Dermis microvascular lymphatic vessel endothelial cell (primary cell): ENCODE measurements around the gene TNRC6C. TPM values are rescaled to one million over a fixed set of nuclear protein-coding genes. Genes with fewer than 3 reads are reported as not detected.

Experiments
- DNase-seq, 2 donors: peaks; one replicate each; pipeline versions ENCODE4 v3.0.0 to v3.0.0-alpha.2; 2010; ENCODE audit warnings: low read depth in 2 of 2
- total RNA-seq: library from RNA; depleted of rRNA; stranded (reverse); fragments of >200 nt; gene quantifications from 2 replicates; pipeline ENCODE4 v1.2.1, GENCODE V29; 2014

TNRC6C gene
- total RNA-seq, 1 donor from 2014 or later, result 5.5 TPM

DNA sequence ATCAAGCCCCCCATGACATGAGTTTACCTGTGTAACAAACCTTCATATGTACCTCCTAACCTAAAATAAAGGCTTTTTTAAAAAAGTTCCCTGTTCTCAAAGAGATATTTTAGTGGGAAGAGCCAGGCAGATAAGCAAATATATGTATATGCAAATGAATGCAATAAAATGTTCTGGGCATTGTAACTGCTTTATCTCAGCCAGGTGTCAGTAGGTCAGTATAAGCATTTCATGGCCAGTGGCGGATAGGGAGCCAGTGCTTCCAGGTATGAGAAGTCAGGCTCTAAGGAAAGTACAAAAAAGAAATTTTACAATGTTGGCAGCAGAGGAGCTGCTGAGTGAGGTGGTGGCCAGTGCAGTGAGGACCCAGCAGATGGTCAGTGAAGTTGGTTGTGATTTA lies 53.9 kb downstream of the TNRC6C start:
- DNase-seq, result no peak

DNA sequence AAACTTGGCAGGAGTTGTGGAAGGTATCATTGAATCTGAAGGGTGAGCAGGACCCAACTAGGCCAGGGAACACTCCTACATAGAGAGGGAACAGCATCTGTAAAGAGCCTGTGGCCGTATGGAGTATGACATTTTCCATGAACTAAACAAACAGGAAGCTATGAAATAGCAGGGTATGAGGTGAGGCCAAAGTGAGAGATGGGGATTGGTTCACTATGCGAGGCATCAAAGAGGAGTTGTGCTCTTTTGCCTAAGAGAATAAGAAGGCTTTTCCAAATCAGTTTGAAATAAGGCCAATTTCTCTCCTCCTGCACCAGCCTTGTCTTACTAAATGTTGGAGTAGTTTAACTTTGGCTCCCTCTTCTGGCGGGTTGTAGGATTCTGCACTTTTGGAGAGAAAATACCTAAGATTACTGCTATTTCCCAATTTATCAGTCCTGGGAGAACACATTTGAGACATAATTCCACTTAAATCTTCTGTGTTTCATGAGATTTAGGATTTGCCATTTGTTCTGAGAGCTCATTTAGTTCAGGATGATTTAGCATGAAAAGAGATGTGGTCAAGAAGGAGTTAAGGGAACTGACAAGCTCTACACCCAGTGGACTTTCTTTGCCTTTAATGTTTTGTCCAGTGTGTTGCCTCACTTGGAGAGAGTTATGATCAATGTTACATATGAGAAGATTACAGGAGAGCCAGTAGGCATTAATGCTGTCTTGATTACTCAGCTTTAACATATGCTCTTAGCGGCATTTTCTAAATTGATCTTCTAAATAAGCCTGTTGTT lies 55.4 kb downstream of the TNRC6C start:
- DNase-seq, result peak; percentile 51 to 73

DNA sequence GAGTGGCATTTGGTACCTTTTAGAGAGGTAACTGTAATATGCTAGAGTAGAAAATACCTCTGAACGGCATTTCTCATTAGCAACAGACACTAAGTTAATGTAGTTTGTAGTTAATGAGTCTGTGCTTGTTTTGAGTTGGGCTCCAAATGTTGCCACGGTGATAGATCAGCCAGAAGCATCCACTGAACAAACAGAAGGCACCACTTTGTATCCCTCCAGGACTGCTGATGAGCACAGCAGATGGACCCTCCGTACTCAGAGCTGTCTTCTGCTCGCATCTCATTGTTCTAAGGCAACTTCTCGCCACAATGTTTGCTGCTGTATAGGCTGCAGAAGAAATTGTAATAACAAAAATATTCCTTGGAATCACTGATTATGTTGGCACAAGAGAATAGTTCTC lies 56.1 kb downstream of the TNRC6C start:
- no peak for DNase-seq

DNA sequence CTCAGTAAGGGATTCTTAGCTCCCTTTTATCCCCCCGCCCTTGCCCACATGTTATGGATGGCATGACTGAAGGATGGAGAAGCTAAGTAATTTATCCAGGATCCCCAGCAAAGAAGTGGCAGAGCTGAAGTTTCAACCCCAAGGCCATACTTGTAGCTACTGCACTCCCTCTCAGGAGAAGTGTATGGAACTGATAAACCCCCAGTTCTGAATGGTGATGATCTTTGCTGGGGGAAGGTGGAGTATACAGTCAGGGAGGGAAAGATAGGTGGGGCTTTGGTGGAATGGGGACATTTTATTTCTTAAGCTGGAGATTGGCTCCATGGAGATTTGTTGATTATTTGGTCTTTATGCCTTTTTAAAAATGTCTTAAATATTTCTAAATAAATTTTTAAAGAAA lies 58.3 kb downstream of the TNRC6C start:
- no peak for DNase-seq

DNA sequence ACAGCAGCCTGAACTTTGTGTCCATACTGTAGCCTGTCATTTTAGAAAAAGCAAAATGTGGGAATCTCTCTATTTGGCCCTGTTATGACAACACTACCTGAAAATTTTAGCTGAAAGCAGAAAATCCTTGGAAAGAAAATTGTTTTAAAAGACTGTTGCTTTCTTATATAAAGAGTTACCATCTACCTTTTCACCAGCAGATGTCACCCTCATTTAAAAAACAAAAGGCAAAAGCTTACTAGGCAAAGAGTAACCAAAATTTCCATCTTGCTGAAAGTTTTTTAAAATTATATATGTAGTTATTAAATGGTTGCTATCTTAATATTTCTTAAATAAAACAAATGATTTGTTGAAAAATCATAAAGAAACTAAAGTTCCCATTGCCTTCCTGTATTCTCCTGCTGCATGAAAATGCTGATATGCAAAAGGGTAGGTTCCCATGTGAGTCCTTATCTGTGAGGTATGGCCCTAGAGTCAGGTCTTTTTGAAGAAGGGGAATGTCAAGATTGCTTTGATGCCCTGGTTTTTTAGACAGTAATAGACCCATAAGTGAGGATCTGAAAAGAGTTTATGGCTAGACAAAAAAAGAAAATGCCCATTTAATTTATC lies 61.0 kb downstream of the TNRC6C start:
- DNase-seq, result peak; percentile 49 to 52

DNA sequence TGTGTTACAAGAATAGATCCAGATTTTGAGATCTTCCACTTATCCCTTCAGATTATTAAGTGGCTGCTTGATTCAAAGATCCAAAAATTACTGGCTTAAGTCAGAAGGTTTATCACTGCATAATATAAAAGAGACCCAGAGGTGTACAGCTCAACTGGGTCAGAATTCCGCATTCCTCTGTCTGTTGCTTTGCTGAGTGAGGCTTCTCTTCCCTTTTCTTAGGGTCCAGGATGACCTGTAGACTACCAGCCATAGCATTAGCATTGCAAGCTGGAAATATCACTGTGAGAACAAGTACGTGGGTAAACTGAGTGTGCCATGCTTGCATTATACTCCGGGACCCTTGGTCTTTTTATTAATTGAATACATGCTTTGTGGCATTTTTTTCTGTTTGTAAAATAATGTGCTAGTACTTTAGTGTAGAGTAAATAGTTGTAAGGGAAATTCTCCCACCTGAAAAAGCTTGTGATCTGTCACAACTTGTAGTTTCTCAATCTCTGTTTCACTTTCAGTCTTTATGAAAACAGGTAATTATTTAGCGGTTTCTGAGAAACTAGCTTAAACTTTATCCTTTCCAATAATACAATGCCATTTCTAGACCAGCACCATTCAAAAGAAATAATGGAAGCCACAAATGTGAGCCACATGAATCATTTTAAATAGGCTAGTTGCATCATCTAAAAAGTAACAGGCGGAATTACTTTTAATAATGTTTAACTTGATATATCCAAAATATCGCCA lies 61.6 kb downstream of the TNRC6C start:
- DNase-seq, result no peak

DNA sequence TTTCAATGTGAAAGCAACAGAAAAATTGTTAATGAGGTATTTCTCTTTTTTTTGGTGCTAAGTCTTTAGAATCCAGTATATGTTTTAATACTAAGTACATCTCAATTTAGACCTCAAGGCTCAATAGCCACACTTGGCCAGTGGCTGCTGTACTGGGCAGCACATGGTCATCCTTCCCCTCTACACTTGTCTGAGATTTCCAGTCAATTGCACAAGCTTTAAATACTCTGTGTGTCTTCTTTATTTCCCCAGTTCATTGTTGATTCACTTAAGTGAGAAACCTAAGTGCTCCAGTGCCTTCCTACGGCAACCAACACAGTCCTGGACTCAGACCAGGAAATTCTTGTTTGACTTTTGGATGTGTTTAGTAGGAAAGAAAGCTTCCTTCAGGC lies 62.2 kb downstream of the TNRC6C start:
- DNase-seq, result no peak

DNA sequence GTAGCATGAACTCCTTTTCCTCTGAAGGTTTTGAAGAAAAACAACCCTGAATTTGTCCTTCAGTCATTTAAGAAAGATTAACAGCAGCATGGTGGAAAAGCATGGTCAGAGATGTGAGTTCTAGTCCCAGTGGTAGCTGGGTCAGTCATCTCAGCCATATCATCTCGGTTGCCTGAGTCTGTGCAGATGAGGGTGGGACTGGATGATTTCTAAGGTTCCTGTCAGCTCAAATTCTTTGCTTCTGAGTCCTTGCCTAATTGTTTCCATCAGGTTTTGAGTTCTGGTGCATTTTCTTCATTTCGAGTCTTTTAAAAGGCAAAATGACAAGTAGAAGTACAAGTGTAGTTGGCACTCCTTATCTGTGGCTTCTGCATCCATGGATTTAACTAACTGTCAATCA lies 63.9 kb downstream of the TNRC6C start:
- DNase-seq, result no peak

DNA sequence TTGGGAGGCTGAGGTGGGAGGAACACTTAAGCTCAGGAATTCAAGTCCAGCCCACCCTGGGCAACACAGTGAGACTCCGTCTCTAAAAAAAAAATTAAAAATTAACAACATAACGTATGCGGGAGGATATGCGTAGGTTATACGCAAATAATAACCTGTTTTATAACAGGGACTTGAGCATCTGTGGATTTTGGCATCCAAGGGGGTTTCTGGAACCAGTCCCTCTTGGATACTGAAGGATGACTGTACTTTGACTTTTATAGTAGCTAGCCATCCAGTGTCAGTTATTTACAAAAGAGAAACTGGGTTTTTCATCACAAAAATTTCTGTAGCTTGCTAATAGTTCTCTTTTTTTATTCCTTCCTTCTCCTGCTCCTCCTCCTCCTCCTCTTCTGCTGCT lies 64.5 kb downstream of the TNRC6C start:
- DNase-seq, result no peak

DNA sequence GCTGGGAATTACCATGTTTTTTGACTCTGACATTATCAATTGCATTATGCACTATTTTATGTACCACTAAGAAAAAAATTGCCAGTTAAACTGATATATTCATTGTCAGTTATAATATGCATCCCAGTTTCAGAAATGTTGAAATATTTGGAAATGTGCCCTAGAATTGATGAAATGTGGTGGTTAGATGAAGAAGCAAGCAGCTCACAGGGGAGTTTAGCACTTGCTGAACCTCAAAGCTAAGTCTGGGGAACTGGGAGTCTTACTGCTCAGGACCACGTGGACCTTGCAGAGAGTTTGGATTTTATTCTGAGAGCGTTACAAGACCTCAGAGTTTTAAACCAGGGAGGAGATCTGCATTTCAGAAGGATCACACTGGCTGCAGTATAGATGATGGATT lies 67.9 kb downstream of the TNRC6C start:
- no peak for DNase-seq

DNA sequence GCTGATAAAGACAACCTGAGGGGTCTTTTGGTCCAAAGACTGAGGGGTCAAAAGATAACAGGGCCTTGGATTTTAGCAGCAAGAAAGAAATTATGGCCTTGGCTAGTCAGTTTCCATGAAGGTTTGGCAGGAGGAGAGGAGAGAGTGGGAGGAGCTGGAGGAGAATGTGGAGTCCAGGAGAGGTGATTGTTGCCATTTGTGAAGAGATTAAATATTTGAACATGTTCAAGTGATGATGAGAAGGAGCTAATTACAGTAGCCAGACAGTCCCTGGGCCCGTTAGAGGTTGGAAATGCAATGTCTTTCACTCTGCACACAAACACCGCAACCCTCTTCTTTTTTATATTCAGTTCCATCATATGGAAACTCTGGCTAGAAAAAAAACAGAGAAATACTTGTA lies 68.6 kb downstream of the TNRC6C start:
- no peak for DNase-seq

DNA sequence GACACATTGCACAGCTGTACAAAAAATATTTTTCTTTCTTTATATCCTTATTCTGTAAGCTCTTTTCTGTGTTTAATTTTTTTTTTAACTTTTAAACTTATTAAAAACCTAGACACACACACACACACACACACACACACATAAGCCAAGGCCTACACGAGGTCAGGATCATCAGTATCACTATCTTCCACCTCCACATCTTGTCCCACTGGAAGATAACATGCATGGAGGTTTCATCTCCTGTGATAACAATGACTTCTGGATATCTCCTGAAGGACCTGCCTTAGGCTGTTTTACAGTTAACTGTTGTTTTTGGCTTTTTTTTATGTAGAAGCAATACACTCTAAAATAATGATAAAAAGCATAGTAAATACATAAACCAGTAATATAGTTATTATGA lies 71.2 kb downstream of the TNRC6C start:
- DNase-seq, result no peak

DNA sequence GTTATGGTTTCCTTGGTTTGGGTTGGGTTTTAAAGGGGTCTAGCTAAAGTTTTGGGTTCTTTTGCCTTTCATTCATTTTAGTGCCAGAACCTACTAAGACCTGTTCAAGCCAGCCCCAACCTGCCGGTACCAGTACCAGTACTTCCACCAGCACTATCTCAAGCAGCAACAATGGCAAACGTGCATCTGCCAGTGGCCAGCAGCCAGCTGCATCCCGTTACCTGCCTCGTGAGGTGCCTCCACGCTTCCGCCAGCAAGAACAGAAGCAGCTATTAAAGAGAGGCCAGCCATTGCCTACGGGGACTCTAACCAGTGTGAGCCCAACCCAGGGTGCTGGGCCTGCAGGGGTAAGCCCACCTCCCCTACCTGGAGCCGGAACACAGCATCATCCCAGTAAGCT lies 72.9 kb downstream of the TNRC6C start:
- no peak for DNase-seq

DNA sequence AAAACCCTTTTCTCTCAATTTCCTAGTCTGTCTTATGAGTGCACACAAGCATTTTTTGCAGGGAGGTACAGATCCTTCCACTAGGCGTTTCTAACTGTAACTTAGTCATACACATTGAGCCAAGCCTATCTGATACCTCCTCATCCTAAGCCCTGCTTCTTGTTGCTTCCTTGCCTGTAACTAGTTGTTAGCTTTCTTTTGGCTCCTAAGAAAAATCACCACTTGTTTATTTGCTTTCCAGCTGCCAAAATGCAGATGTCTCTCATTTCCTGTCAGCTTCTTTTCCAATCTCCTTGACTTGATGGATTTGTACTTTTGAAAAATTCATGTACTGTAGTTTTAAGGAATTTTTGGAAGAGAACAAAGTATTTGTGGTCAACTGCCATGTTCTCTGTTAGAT lies 73.7 kb downstream of the TNRC6C start:
- DNase-seq, result no peak

DNA sequence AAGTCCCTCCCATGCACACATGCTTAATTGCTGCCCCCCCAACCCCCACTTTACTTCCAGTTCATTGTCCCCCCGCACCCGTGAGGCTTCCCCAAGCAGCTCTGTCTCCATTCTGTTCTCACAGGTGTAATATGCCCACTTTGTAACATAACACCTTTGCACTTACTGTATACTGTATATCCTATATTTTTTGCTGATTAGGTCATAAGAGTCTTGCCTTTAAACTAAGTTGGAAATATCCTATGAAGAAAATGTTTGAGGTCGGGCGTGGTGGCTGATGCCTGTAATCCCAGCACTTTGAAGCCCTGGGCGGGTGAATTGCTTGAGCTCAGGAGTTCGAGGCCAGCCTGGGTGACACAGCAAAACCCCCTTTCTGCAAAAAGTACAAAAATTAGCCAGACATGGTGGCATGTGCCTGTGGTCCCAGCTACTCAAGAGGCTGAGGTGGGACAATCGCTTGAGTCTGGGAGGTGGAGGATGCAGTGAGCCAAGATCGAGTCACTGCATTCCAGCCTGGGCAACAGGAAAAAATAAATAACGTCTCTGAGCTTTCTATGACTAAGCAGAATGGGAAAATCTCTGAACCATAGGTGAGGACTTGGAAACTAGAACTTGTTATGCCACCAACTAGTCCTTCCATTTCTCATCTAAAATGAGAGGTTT lies 76.1 kb downstream of the TNRC6C start:
- peak in 1 of 2 donors; percentile 52 for DNase-seq

DNA sequence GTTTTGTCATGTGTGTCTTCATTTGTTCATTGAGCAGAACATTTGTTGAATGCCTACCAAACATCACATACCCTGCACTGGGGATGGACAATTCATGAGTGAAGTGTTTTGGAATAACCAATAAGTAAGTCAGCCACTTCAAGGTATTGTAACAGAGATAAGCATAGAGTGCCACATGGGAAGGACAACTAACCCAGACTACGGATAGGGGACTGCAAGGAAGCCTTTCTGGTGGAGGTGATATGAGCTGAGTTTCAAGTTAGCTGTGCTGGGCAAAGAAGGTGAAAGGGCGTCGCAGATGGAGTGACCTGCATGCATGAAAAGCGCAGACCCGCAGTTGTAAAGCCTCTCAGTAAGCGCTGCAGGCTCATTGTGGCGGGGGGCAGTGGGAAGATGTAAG lies 78.8 kb downstream of the TNRC6C start:
- DNase-seq, result no peak

DNA sequence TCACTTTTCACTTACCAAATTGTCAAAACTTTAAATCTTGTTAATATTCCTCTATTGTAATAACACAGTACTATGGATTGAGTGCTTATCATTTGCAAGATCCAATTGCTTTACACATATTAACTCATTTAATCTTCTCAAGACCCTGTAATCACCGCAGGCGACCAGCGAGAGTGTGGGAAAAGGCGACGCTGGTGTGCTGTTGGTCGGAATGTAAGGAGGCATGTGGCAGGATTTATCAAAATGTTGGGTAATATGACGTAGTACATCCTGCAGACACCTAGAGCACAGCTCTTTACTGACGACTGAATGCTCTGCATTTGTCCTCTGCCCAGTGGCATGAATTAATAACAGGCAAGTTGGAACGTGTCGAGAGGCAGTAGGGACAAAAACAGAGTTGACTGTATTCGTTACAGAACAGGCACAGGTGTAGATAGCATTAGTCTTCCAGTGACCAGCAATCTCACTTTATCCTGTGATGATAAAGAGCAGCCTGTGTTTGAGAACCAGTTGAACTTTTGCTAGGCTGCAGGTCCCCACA lies 80.3 kb downstream of the TNRC6C start:
- no peak for DNase-seq

DNA sequence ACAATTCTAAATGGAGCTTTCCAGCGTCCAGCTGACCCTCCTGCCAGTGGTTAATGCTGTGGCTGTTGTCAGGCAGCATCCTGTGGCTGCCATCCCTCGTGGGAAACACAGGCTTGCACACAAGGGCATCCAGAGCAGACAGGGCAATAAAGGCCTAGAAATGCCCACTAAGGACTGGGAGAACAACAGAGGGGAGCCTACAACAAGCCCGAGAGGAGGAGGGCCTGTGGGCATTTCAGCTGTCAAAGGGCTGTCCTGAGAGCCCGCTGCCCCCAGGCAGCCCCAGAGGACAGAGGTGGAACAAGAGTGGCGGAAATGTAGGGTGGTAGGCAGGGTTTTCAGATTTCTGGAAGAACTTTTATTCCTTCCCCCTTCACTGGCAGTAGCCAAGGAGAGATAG lies 81.1 kb downstream of the TNRC6C start:
- no peak for DNase-seq

DNA sequence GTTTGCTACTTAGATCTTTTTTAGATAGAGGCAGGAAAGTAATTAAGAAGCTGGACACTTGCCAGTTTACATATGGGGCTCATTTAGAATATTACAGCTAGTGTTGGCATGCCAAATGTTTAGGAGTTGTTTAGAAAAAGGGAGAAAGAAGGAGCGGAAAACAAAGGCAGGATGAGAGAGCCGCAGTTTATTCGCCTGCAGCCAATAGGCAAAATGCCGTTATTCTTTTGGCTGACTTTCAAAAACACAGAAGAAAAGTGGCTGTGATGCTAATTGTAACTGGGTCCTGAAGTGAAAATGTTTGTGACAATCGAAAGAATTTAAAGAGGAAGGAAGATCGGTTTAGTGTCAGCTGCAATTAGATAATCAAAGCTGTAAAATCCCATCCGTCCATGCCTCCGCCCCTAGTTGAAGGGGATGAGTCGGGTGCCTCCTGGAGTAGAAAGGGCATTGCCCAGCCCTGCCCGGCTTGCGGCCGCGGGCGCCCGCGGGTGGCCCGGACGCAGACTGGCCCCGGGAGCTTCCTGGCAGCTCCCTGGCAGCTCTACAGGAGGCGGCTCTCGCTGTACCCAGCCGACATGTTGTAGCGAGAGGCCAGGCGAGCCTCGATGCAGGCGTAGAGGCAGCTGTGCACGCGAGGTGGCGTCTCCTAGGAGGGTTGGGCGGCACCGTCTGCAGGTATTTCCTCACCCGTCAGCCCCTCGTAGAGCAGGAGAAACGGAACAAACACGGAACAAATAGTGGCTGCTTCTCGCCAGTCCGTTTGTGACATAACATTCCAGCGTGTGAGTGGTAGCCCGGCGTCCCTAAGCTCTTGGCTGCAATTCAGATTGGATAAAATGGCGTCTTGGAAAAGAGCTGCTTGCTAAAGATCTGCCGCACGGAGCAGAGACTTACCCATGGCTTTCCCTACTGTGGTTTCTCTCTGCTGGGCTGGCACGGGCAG lies 82.2 kb downstream of the TNRC6C start:
- DNase-seq, result peak; percentile 58 to 79

DNA sequence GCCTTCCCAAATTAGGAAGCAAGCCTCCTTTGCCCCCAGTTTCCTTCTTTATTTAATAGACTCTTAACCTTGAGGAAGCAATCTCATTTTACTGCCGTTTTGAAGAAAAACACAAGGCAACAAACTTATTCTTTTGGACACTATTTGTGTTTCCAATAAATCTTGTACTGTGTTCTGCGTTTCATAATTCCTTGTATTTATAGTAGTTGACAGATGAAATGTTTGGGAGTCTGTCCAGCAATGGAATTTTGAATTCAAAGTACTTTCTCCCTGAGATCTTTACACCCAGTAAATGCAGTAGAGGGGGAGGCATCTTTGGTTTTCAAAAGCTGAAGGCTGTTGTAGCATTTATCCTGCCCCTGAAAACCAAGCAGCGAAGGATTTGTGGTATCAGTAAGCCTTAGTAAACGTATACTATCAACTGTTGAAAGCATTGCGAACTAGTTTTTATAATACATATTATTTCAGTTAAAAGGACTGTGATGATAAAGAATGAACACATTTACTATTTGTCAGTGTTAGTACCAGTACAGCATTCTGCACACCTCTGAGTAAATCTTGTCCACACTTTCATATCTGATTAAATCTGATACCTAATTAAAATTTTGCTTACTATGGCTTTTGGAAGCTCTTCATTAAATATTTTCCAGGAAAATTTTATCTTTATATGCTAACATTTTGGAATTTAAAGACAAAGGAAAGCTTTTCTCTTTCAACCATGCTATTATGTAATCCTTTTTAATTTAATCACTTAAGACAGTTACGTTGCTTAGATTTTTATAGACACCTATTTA lies 83.1 kb downstream of the TNRC6C start:
- peak in 1 of 2 donors; percentile 12 for DNase-seq
